Measurements from ENCODE around the gene TSPAN17. TPM values are rescaled to one million over a fixed set of nuclear protein-coding genes. Genes with fewer than 3 reads are reported as not detected.

The TSPAN17 gene
- polyA plus RNA-seq, 1 of the 3 experiments (the other 2 are of a cell fraction), result 61.7 TPM

- TF ChIP-seq ZBTB33 (IDR thresholded peaks at IDR 0.05; ENCODE audit: borderline replicate concordance, low read depth), result no peak
- TF ChIP-seq RAD21 (IDR thresholded peaks at IDR 0.05; ENCODE audit: low read length), result no peak
- TF ChIP-seq CHD2 (IDR thresholded peaks at IDR 0.05; ENCODE audit: low read length, partially characterized antibody), result no peak
- no peak for TF ChIP-seq EP300 (IDR thresholded peaks at IDR 0.05; ENCODE audit: borderline replicate concordance in 1 of 2, low read depth in 1 of 2, low read length in 1 of 2)
- no peak for TF ChIP-seq TEAD4 (IDR thresholded peaks at IDR 0.05; ENCODE audit: borderline replicate concordance, insufficient read depth)
- TF ChIP-seq NFIC (IDR thresholded peaks at IDR 0.05; ENCODE audit: borderline replicate concordance), result no peak
These were observed 45.7 kb downstream of the TSPAN17 start (continued) for GRCh38 chr5:176692839-176693476.

GRCh38 chr5:176693477-176693851 is 46.2 kb downstream of the TSPAN17 start:
- Histone ChIP-seq H3K4me3 (ENCODE audit: low read depth in 2 of 2, low read length in 1 of 2) (no peak overlapping the region), H2AFZ (ENCODE audit: low read depth) (no peak overlapping the region), H4K20me1 (ENCODE audit: insufficient read depth) (no peaks in the 10 kb centered on the region), H3K36me3 (replicated peaks in 1 of 2; ENCODE audit: control insufficient read depth in 1 of 2, insufficient read depth in 2 of 2, low read length in 1 of 2) (no peaks in the 10 kb centered on the region), H3K9ac (no peak overlapping the region), H3K27ac (ENCODE audit: low read depth in 2 of 2, low read length in 1 of 2) (no peak overlapping the region), H3K4me1 (ENCODE audit: control insufficient read depth in 1 of 2, insufficient read depth in 2 of 2, low read depth in 1 of 2, low read length in 1 of 2) (no peaks in the 10 kb centered on the region), H3K27me3 (ENCODE audit: insufficient read depth) (peaks cover 17% of the 10 kb centered on the region), H3K9me2 (no peaks in the 10 kb centered on the region), H3K9me3 (no peaks in the 10 kb centered on the region), H3K79me2 (ENCODE audit: insufficient read depth) (no peaks in the 10 kb centered on the region), H3K4me2 (no peak overlapping the region), H3F3A (replicated peaks; ENCODE audit: insufficient read depth) (no peaks in the 10 kb centered on the region)
- 72% methylated on average over 13 of the region's 13 CpGs for WGBS (ENCODE audit: low lambda C conversion rate)
- TF ChIP-seq RCOR1 (IDR thresholded peaks at IDR 0.05; ENCODE audit: low read length), result no peak
- TF ChIP-seq SMC3 (IDR thresholded peaks at IDR 0.05; ENCODE audit: low read depth, low read length), result no peak
- no peak for TF ChIP-seq SIN3A (IDR thresholded peaks at IDR 0.05; ENCODE audit: borderline replicate concordance, low read depth, low read length)
- TF ChIP-seq EP300 (IDR thresholded peaks at IDR 0.05; ENCODE audit: borderline replicate concordance in 1 of 2, low read depth in 1 of 2, low read length in 1 of 2), result no peak
- ChIA-PET CTCF (interaction anchor here (0.6 to 4.7 kb wide), 10 partner anchors 14 to 272 kb away, joined by 3 to 25 read pairs (median 3); no protein-coding TSS in a partner anchor), POLR2A (interaction anchor here (0.7 kb wide), 1 partner anchor 442 kb away, joined by 3 read pairs; no protein-coding TSS in a partner anchor)
- DNase-seq, result no peak

- CTCF ChIA-PET, result interaction anchor here (0.8 to 4.7 kb wide), 7 partner anchors 13 to 271 kb away, joined by 3 to 25 read pairs (median 3); no protein-coding TSS in a partner anchor
- H3K36me3 ChIP-seq (replicated peaks in 1 of 2; ENCODE audit: control insufficient read depth in 1 of 2, insufficient read depth in 2 of 2, low read length in 1 of 2), result no peaks in the 10 kb centered on the region
- H3K27me3 ChIP-seq (ENCODE audit: insufficient read depth), result peaks cover 17% of the 10 kb centered on the region
- H3K4me2 ChIP-seq, result no peak overlapping the region
- no peak overlapping the region for H3K27ac ChIP-seq (ENCODE audit: low read depth in 2 of 2, low read length in 1 of 2)
- H4K20me1 ChIP-seq (ENCODE audit: insufficient read depth), result no peaks in the 10 kb centered on the region
- no peaks in the 10 kb centered on the region for H3K9me2 ChIP-seq
- no peak overlapping the region for H3K4me3 ChIP-seq (ENCODE audit: low read depth in 2 of 2, low read length in 1 of 2)
- no peaks in the 10 kb centered on the region for H3K4me1 ChIP-seq (ENCODE audit: control insufficient read depth in 1 of 2, insufficient read depth in 2 of 2, low read depth in 1 of 2, low read length in 1 of 2)
- no peak overlapping the region for H2AFZ ChIP-seq (ENCODE audit: low read depth)
- H3F3A ChIP-seq (replicated peaks; ENCODE audit: insufficient read depth), result no peaks in the 10 kb centered on the region
- no peak for DNase-seq
- no peak overlapping the region for H3K9ac ChIP-seq
- WGBS (ENCODE audit: low lambda C conversion rate), result 54% methylated on average over 10 of the region's 10 CpGs
- no peak for TF ChIP-seq CHD2 (IDR thresholded peaks at IDR 0.05; ENCODE audit: low read length, partially characterized antibody)
- no peak for TF ChIP-seq RCOR1 (IDR thresholded peaks at IDR 0.05; ENCODE audit: low read length)
- TF ChIP-seq FOXM1 (IDR thresholded peaks at IDR 0.05; ENCODE audit: low read depth), result no peak
- TF ChIP-seq GABPA (IDR thresholded peaks at IDR 0.05; ENCODE audit: low read depth), result no peak
- TF ChIP-seq RFX5 (IDR thresholded peaks at IDR 0.05; ENCODE audit: low read length), result no peak
- TF ChIP-seq TEAD4 (IDR thresholded peaks at IDR 0.05; ENCODE audit: borderline replicate concordance, insufficient read depth), result no peak
- no peak for TF ChIP-seq NFIC (IDR thresholded peaks at IDR 0.05; ENCODE audit: borderline replicate concordance)
- TF ChIP-seq TCF12 (IDR thresholded peaks at IDR 0.05), result no peak
- no peak for TF ChIP-seq MXI1 (IDR thresholded peaks at IDR 0.05; ENCODE audit: low read depth, low read length)
- TF ChIP-seq GATA2 (CRISPR knock-in tag; IDR thresholded peaks at IDR 0.05), result no peak
- TF ChIP-seq ZBTB33 (IDR thresholded peaks at IDR 0.05; ENCODE audit: borderline replicate concordance, low read depth), result no peak
- TF ChIP-seq JUND (IDR thresholded peaks at IDR 0.05), result no peak
- no peak for TF ChIP-seq RXRA (IDR thresholded peaks at IDR 0.05; ENCODE audit: borderline replicate concordance, low read depth)
- TF ChIP-seq IRF3 (IDR thresholded peaks at IDR 0.05; ENCODE audit: low read depth, low read length), result no peak
- no peak for TF ChIP-seq YY1 (IDR thresholded peaks at IDR 0.05; ENCODE audit: low read depth)
- TF ChIP-seq SMC3 (IDR thresholded peaks at IDR 0.05; ENCODE audit: low read depth, low read length), result no peak
- no peaks in the 10 kb centered on the region for H3K79me2 ChIP-seq (ENCODE audit: insufficient read depth)
- POLR2A ChIA-PET, result no interaction called here
- H3K9me3 ChIP-seq, result no peaks in the 10 kb centered on the region
These were observed 46.9 kb downstream of the TSPAN17 start for GRCh38 chr5:176694146-176694545.
